Right atrium auricular region (tissue), 2 donors: Measurements from ENCODE around the gene RGCC. TPM values are rescaled to one million over a fixed set of nuclear protein-coding genes. Genes with fewer than 3 reads are reported as not detected.
"Not testable (repeated sequence)": the region's sequence is repeated elsewhere in the genome, so short reads cannot be mapped to it uniquely, and the experiment has no call there.

Source experiments
- DNase-seq: peaks from one replicate; pipeline ENCODE4 v3.0.0-alpha.2; 2019; ENCODE audit warnings: low spot score
- H3K27ac ChIP-seq, 2 donors: fragments of 200-600 bp; sonication (generic); 1 replicate in 1 of 2; 2 replicates in 1 of 2; pipeline ENCODE4 v1.5.1; 2016 to 2019
- H3K27me3 ChIP-seq, 2 donors: fragments of 200-600 bp; sonication (generic); one replicate each; pipeline versions ENCODE4 v1.5.1 to v1.6.0; 2017 to 2019
- H3K36me3 ChIP-seq: fragments of 200-600 bp; sonication (generic); one replicate; pipeline ENCODE4 v1.5.1; 2016
- H3K4me1 ChIP-seq, 2 donors: fragments of 200-600 bp; sonication (generic); one replicate each; pipeline versions ENCODE4 v1.5.1 to v1.6.0; 2017 to 2019
- H3K4me3 ChIP-seq, 2 donors: fragments of 200-600 bp; sonication (generic); 1 replicate in 1 of 2; 2 replicates in 1 of 2; pipeline ENCODE4 v1.5.1; 2017 to 2019; ENCODE audit warnings: mild to moderate bottlenecking in 1 of 2, moderate library complexity in 1 of 2
- H3K9me3 ChIP-seq, 2 donors: fragments of 200-600 bp; sonication (generic); one replicate each; pipeline ENCODE4 v1.5.1; 2019
- CTCF ChIP-seq, 2 donors: fragments of 200-600 bp; sonication (generic); IDR thresholded peaks; one replicate each; pipeline ENCODE4 v1.5.1; 2019; ENCODE audit warnings: antibody characterized with exemption in 2 of 2
- total RNA-seq, 2 donors: library from RNA; depleted of rRNA; stranded (reverse); fragments of >200 nt; gene quantifications; one replicate each; pipeline ENCODE4 v1.1.0, GENCODE V29; 2016

Gene RGCC
- total RNA-seq, 2 donors from 2014 or later = 53.9 to 94.8 TPM

- Histone ChIP-seq H3K36me3 (no peaks in the 10 kb centered on the region), H3K27ac (no peak overlapping the region), H3K27me3 (no peaks in the 10 kb centered on the region), H3K4me3 (no peak overlapping the region), H3K4me1 (peaks cover 0 to 22% of the 10 kb centered on the region in 2 donors), H3K9me3 (no peaks in the 10 kb centered on the region)
- no peak for TF ChIP-seq CTCF (IDR thresholded peaks at IDR 0.05)
- no peak for DNase-seq
These were observed 42.1 kb downstream of the RGCC start for GRCh38 chr13:41499452-41499851.

- TF ChIP-seq CTCF (IDR thresholded peaks at IDR 0.05) = no peak
- Histone ChIP-seq H3K36me3 (no peaks in the 10 kb centered on the region), H3K4me1 (peaks cover 0 to 14% of the 10 kb centered on the region in 2 donors), H3K27me3 (no peaks in the 10 kb centered on the region), H3K9me3 (no peaks in the 10 kb centered on the region), H3K4me3 (no peak overlapping the region), H3K27ac (no peak overlapping the region)
- no peak for DNase-seq
These were observed 43.2 kb downstream of the RGCC start for GRCh38 chr13:41500511-41500910.

- H3K9me3 ChIP-seq = no peaks in the 10 kb centered on the region
- peaks cover 0 to 7% of the 10 kb centered on the region in 2 donors for H3K4me1 ChIP-seq
- no peak for DNase-seq
- no peaks in the 10 kb centered on the region for H3K27me3 ChIP-seq
- no peaks in the 10 kb centered on the region for H3K36me3 ChIP-seq
- H3K4me3 ChIP-seq = no peak overlapping the region
- TF ChIP-seq CTCF (IDR thresholded peaks at IDR 0.05) = no peak
- no peak overlapping the region for H3K27ac ChIP-seq
These were observed 43.9 kb downstream of the RGCC start for GRCh38 chr13:41501281-41501680.

GRCh38 chr13:41502031-41502430 lies 44.7 kb downstream of the RGCC start:
- H3K9me3 ChIP-seq = no peaks in the 10 kb centered on the region
- H3K27ac ChIP-seq = no peak overlapping the region
- DNase-seq = no peak
- no peaks in the 10 kb centered on the region for H3K36me3 ChIP-seq
- TF ChIP-seq CTCF (IDR thresholded peaks at IDR 0.05) = no peak
- H3K27me3 ChIP-seq = no peaks in the 10 kb centered on the region
- no peaks in the 10 kb centered on the region for H3K4me1 ChIP-seq
- H3K4me3 ChIP-seq = no peak overlapping the region

- Histone ChIP-seq H3K27ac (no peak overlapping the region), H3K36me3 (no peaks in the 10 kb centered on the region), H3K27me3 (no peaks in the 10 kb centered on the region), H3K4me1 (no peaks in the 10 kb centered on the region), H3K9me3 (no peaks in the 10 kb centered on the region), H3K4me3 (no peak overlapping the region)
- DNase-seq = no peak
- no peak for TF ChIP-seq CTCF (IDR thresholded peaks at IDR 0.05)
These were observed 45.3 kb downstream of the RGCC start for GRCh38 chr13:41502673-41503072.

- TF ChIP-seq CTCF (IDR thresholded peaks at IDR 0.05) = no peak
- Histone ChIP-seq H3K4me1 (no peaks in the 10 kb centered on the region), H3K4me3 (no peak overlapping the region), H3K27ac (no peak overlapping the region), H3K36me3 (no peaks in the 10 kb centered on the region), H3K27me3 (no peaks in the 10 kb centered on the region), H3K9me3 (no peaks in the 10 kb centered on the region)
- DNase-seq = no peak
These were observed 46.0 kb downstream of the RGCC start for GRCh38 chr13:41503356-41503755.

GRCh38 chr13:41504657-41505056 lies 47.3 kb downstream of the RGCC start:
- not testable (repeated sequence) for H3K27ac ChIP-seq, H3K36me3 ChIP-seq, DNase-seq, H3K4me3 ChIP-seq, H3K9me3 ChIP-seq, H3K27me3 ChIP-seq, H3K4me1 ChIP-seq
